ENCODE data around the gene PLA2R1. TPM values are rescaled to one million over a fixed set of nuclear protein-coding genes. Genes with fewer than 3 reads are reported as not detected.

Gene PLA2R1
- total RNA-seq, 1 experiment from 2014 or later = 1.1 TPM

GRCh38 chr2:159897081-159897480, 165.3 kb downstream of the PLA2R1 start:
- Mint-ChIP-seq H3K4me1 (peaks cover 11% of the 10 kb centered on the region), H3K36me3 (no peaks in the 10 kb centered on the region), H3K27ac (no peak overlapping the region), H3K4me3 (no peak overlapping the region), H3K27me3 (ENCODE audit: low read depth) (peaks cover 17% of the 10 kb centered on the region), H3K9me3 (no peaks in the 10 kb centered on the region)
- ChIA-PET CTCF (interaction anchor here (1.3 to 3.1 kb wide), 2 partner anchors 25 to 71 kb away, joined by 3 to 12 read pairs; no protein-coding TSS in a partner anchor), POLR2A (no interaction called here)
- DNase-seq (ENCODE audit: low spot score) (no peak), ATAC-seq (no peak)
- TF ChIP-seq GRHL2 (CRISPR knock-in tag; IDR thresholded peaks at IDR 0.05; ENCODE audit: insufficient replicate concordance, severe bottlenecking) (no peak), ERG (CRISPR knock-in tag; IDR thresholded peaks at IDR 0.05) (no peak), ZNF423 (CRISPR knock-in tag; IDR thresholded peaks at IDR 0.05) (no peak), PRDM15 (CRISPR knock-in tag; IDR thresholded peaks at IDR 0.05) (no peak), ZNF671 (CRISPR knock-in tag; IDR thresholded peaks at IDR 0.05) (no peak), ZNF317 (CRISPR knock-in tag; IDR thresholded peaks at IDR 0.05; ENCODE audit: borderline replicate concordance, low read depth) (no peak), FOXP4 (CRISPR knock-in tag; IDR thresholded peaks at IDR 0.05) (no peak), AFF4 (CRISPR knock-in tag; IDR thresholded peaks at IDR 0.05; ENCODE audit: borderline replicate concordance) (no peak), ZNF512 (CRISPR knock-in tag; IDR thresholded peaks at IDR 0.05; ENCODE audit: borderline replicate concordance) (no peak), NR2C2 (CRISPR knock-in tag; IDR thresholded peaks at IDR 0.05) (no peak), MLX (CRISPR knock-in tag; IDR thresholded peaks at IDR 0.05) (no peak), NFATC4 (CRISPR knock-in tag; IDR thresholded peaks at IDR 0.05) (no peak), IRF2 (CRISPR knock-in tag; IDR thresholded peaks at IDR 0.05; ENCODE audit: borderline replicate concordance, low read depth) (no peak), KAT7 (CRISPR knock-in tag; IDR thresholded peaks at IDR 0.05; ENCODE audit: borderline replicate concordance) (no peak), TEAD4 (CRISPR knock-in tag; IDR thresholded peaks at IDR 0.05) (no peak), OVOL2 (CRISPR knock-in tag; IDR thresholded peaks at IDR 0.05; ENCODE audit: borderline replicate concordance) (no peak), ATF1 (CRISPR knock-in tag; IDR thresholded peaks at IDR 0.05) (no peak), USF1 (CRISPR knock-in tag; IDR thresholded peaks at IDR 0.05) (no peak), SOX15 (CRISPR knock-in tag; IDR thresholded peaks at IDR 0.05) (no peak)

All from WTC11 (cell line).